ENCODE results near the gene HAL. TPM values are rescaled to one million over a fixed set of nuclear protein-coding genes. Genes with fewer than 3 reads are reported as not detected.

The HAL gene
- total RNA-seq, 4 donors from 2014 or later, result 1.2 TPM; not detected in 3

DNA sequence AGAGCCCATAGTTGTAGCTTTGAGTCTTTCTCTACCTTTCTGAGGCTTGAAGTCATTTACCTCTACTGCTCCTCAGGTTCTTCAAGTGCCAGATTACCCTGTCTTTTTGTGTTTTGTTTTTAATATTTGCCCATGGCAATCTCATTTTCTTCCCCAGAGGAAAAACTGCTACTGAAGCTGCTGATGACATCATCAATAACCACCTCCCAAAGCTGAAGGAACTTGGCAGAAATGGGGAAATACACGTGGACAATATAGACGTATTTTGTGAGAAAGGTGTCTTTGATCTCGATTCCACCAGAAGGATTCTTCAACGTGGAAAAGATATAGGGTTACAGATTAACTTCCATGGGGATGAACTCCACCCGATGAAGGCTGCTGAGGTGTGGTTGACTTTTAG is 35.9 kb downstream of the HAL start:
- H3K4me1 ChIP-seq, result no peaks in the 10 kb centered on the region
- no peak overlapping the region for H3K27ac ChIP-seq (replicated peaks in 1 of 4)
- H3K9me3 ChIP-seq, result no peaks in the 10 kb centered on the region
- intact Hi-C loops (cut with DNase I), result no loop called here
- no peaks in the 10 kb centered on the region for H3K36me3 ChIP-seq
- TF ChIP-seq, protein P1, sequence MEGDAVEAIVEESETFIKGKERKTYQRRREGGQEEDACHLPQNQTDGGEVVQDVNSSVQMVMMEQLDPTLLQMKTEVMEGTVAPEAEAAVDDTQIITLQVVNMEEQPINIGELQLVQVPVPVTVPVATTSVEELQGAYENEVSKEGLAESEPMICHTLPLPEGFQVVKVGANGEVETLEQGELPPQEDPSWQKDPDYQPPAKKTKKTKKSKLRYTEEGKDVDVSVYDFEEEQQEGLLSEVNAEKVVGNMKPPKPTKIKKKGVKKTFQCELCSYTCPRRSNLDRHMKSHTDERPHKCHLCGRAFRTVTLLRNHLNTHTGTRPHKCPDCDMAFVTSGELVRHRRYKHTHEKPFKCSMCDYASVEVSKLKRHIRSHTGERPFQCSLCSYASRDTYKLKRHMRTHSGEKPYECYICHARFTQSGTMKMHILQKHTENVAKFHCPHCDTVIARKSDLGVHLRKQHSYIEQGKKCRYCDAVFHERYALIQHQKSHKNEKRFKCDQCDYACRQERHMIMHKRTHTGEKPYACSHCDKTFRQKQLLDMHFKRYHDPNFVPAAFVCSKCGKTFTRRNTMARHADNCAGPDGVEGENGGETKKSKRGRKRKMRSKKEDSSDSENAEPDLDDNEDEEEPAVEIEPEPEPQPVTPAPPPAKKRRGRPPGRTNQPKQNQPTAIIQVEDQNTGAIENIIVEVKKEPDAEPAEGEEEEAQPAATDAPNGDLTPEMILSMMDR (IDR thresholded peaks at IDR 0.05), result no peak
- TF ChIP-seq POLR2A (IDR thresholded peaks at IDR 0.05; ENCODE audit: low read depth), result no peak
- no peak for TF ChIP-seq EP300 (IDR thresholded peaks at IDR 0.05)
- no peak for TF ChIP-seq POLR2AphosphoS5 (IDR thresholded peaks at IDR 0.05)
- no peaks in the 10 kb centered on the region for H3K27me3 ChIP-seq
- WGBS, result 69% methylated on average over 5 of the region's 5 CpGs
- no peak overlapping the region for H3K4me3 ChIP-seq
- no peak for DNase-seq (ENCODE audit: extremely low spot score)

DNA sequence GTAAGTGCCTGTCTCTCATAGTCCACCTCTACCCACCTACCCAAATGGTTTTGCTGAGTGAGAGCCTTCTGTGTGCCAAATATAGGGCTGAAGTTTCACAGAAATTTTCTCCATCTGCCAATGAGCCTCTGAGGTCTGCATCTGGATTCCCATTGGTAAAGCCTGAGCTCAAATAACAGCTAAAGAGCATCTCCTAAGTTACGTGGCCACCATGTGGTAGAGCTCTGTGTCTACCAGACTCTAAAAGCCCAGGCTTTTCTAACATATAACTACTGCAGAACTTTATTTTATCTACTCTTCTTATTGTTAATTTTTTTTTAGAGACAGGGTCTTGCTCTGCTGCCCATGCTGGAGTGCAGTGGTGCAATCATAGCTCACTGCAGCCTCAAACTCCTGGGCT is 37.0 kb downstream of the HAL start:
- H3K27ac ChIP-seq (replicated peaks in 1 of 4), result no peak overlapping the region
- intact Hi-C loops (cut with DNase I), result no loop called here

DNA sequence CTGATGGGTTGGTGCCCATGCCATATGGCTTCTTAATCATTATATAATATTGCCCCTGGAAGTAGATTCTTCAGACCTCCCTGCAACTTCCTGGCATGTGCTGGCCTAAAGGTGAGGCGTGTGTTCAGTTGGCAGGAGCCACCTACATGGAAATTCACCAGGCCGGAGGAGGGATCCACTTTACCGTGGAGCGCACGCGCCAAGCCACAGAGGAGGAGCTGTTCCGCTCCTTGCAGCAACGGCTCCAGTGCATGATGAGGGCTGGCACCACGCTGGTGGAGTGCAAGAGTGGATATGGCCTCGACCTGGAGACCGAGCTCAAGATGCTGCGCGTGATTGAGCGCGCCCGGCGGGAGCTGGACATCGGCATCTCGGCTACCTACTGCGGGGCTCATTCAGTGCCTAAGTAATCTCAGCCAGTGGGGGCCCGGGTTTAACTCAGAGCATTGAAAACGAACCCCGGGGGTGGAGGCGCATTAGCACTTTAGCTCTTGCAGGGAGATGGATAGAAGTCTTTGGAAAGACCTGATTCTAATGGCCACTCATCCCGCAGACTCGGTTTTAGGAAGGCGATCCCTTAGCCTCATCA is 39.5 kb downstream of the HAL start:
- DNase-seq (ENCODE audit: extremely low spot score), result no peak
- Histone ChIP-seq H3K27me3 (no peaks in the 10 kb centered on the region), H3K4me3 (no peak overlapping the region), H3K9me3 (no peaks in the 10 kb centered on the region), H3K36me3 (no peaks in the 10 kb centered on the region), H3K4me1 (no peaks in the 10 kb centered on the region), H3K27ac (replicated peaks in 1 of 4) (no peak overlapping the region)
- TF ChIP-seq POLR2A (IDR thresholded peaks at IDR 0.05; ENCODE audit: low read depth), result no peak
- TF ChIP-seq, protein P1 (IDR thresholded peaks at IDR 0.05), result no peak
- WGBS, result 74% methylated on average over 19 of the region's 27 CpGs
- intact Hi-C loops (cut with DNase I), result no loop called here

More for the DNA sequence above, 37.0 kb downstream of the HAL start:
- no peak for DNase-seq (ENCODE audit: extremely low spot score)
- Histone ChIP-seq H3K4me3 (no peak overlapping the region), H3K4me1 (no peaks in the 10 kb centered on the region), H3K9me3 (no peaks in the 10 kb centered on the region), H3K36me3 (no peaks in the 10 kb centered on the region), H3K27me3 (no peaks in the 10 kb centered on the region)
- TF ChIP-seq POLR2AphosphoS5 (IDR thresholded peaks at IDR 0.05) (no peak), POLR2A (IDR thresholded peaks at IDR 0.05; ENCODE audit: low read depth) (no peak), EP300 (IDR thresholded peaks at IDR 0.05) (no peak)
- TF ChIP-seq, protein P1 (IDR thresholded peaks at IDR 0.05), result no peak
- 63% methylated on average over 1 of the region's 1 CpG for WGBS

DNA sequence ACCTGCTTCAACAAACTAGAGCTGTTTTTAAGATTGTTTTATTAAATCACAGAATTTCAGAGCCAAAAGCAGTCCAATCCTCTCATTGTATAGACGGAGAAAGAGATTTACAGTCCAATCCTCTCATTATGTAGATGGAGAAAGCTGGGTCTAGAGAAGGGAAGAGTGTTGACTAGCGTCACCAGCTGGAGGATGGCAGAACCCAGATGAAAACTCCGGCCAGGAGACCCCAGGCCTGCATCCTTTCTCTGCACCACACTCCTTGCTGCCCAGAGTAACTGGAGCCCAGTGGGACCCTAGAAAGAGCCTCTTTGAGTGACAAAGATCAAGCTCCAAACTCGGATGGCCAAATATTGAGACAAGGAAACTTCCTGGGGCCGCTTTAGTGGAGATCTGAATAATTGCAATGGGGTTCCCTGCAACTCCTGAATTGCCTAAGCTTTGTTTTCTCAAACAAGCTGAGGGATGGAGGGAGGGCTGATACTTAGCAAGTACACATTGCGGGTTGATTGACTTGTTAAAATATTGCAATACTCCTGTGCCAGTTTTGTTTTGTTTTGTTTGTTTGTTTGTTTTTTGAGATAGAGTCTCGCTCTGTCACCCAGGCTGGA is 40.5 kb downstream of the HAL start:
- Histone ChIP-seq H3K27ac (replicated peaks in 1 of 4) (no peak overlapping the region), H3K36me3 (no peaks in the 10 kb centered on the region), H3K4me1 (no peaks in the 10 kb centered on the region), H3K9me3 (no peaks in the 10 kb centered on the region), H3K4me3 (no peak overlapping the region), H3K27me3 (no peaks in the 10 kb centered on the region)
- 86% methylated on average over 7 of the region's 7 CpGs for WGBS
- DNase-seq (ENCODE audit: extremely low spot score), result no peak
- TF ChIP-seq, protein P1 (IDR thresholded peaks at IDR 0.05), result no peak
- no peak for TF ChIP-seq POLR2AphosphoS5 (IDR thresholded peaks at IDR 0.05)
- intact Hi-C loops (cut with DNase I), result no loop called here

DNA sequence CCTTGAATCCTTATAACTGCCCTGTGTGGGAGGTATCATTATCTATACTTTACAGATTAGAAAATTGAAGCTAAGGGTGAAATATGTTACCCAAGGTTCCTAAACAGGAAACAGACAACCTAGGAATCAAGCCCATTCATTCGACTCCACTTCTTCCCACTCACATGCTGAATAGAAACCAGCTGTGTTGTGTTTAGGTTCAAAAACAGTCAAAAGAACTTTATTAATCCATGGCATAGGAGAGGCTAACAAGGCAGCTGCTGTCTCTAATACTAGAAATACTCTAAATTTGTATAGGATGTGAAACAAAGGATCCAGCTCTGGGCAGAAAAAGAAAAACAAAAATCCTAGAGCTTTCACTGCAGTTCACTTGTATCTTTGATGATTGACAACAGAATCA is 43.1 kb downstream of the HAL start:
- no peaks in the 10 kb centered on the region for H3K27me3 ChIP-seq
- intact Hi-C loops (cut with DNase I), result no loop called here
- no peaks in the 10 kb centered on the region for H3K4me1 ChIP-seq
- DNase-seq (ENCODE audit: extremely low spot score), result no peak
- H3K4me3 ChIP-seq, result no peak overlapping the region
- H3K9me3 ChIP-seq, result no peaks in the 10 kb centered on the region
- TF ChIP-seq, protein P1 (IDR thresholded peaks at IDR 0.05), result no peak
- TF ChIP-seq POLR2A (IDR thresholded peaks at IDR 0.05; ENCODE audit: low read depth) (no peak), POLR2AphosphoS5 (IDR thresholded peaks at IDR 0.05) (no peak), EP300 (IDR thresholded peaks at IDR 0.05) (no peak)
- WGBS, result 29% methylated on average over 1 of the region's 1 CpG
- no peak overlapping the region for H3K27ac ChIP-seq (replicated peaks in 1 of 4)
- H3K36me3 ChIP-seq, result no peaks in the 10 kb centered on the region

All from esophagus muscularis mucosa (tissue), 4 donors.